OCI-LY7 (cell line): ENCODE results near the gene C3orf20. TPM values are rescaled to one million over a fixed set of nuclear protein-coding genes. Genes with fewer than 3 reads are reported as not detected.
A peak's percentile ranks its signal among the peaks of the same experiment; 100 is the strongest.

Experiments used
- BruUV-seq: library from RNA; stranded (reverse); fragments of 400-500 nt; replicated peaks from 2 replicates; lab custom pipeline; 2021; lab: Mats Ljungman, UMichigan
- CTCF ChIA-PET: fragments of 300-600 bp; sonication (Branson Sonifier 250); formaldehyde crosslinking; loops from one replicate; lab custom pipeline; 2022; ENCODE audit warnings: antibody characterized with exemption; ENCODE audit not compliant: unreplicated experiment; lab: Charles Lee
- POLR2A ChIA-PET: fragments of 300-600 bp; sonication (Branson Sonifier 250); formaldehyde crosslinking; loops from one replicate; lab custom pipeline; 2022; ENCODE audit warnings: antibody characterized with exemption; lab: Charles Lee
- DNase-seq: peaks from one replicate; pipeline ENCODE4 v3.0.0-alpha.2; 2015; ENCODE audit warnings: low spot score
- H2AFZ ChIP-seq: fragments of 200-600 bp; sonication (generic), shearing (Covaris generic); 2 replicates; pipeline ENCODE4 v1.6.1; 2014; ENCODE audit warnings: mild to moderate bottlenecking, antibody characterized with exemption, low read length, moderate library complexity
- H3K27ac ChIP-seq: fragments of 200-600 bp; sonication (generic); 2 replicates; pipeline ENCODE4 v1.5.1; 2014; ENCODE audit warnings: mixed run types, low read depth, mild to moderate bottlenecking, moderate library complexity, low read length, inconsistent platforms; ENCODE audit not compliant: poor library complexity, severe bottlenecking
- H3K36me3 ChIP-seq: fragments of 200-600 bp; sonication (generic); 2 replicates; pipeline ENCODE4 v1.6.1; 2014; ENCODE audit warnings: mild to moderate bottlenecking, antibody characterized with exemption, low read length, moderate library complexity, mixed read lengths; ENCODE audit not compliant: insufficient read depth
- H3K4me1 ChIP-seq: fragments of 200-600 bp; sonication (generic); 2 replicates; pipeline ENCODE4 v1.5.1; 2014; ENCODE audit warnings: mild to moderate bottlenecking, low read length; ENCODE audit not compliant: insufficient read depth, poor library complexity, severe bottlenecking
- H3K4me2 ChIP-seq: fragments of 200-600 bp; sonication (generic); 2 replicates; pipeline ENCODE4 v1.6.1; 2014; ENCODE audit warnings: mild to moderate bottlenecking, low read length
- H3K4me3 ChIP-seq: fragments of 200-600 bp; sonication (generic); 2 replicates; pipeline ENCODE4 v1.5.1; 2014; ENCODE audit warnings: mild to moderate bottlenecking, low read depth, low read length; ENCODE audit not compliant: poor library complexity, severe bottlenecking
- H3K79me2 ChIP-seq: fragments of 200-600 bp; sonication (generic); 2 replicates; pipeline ENCODE4 v1.6.1; 2016; ENCODE audit warnings: low read depth, mild to moderate bottlenecking, low read length, moderate library complexity, mixed read lengths; ENCODE audit not compliant: insufficient read depth
- H3K9me2 ChIP-seq: fragments of 200-600 bp; sonication (generic); 2 replicates; pipeline ENCODE4 v1.6.1; 2016; ENCODE audit warnings: mild to moderate bottlenecking, low read length, mixed read lengths; ENCODE audit not compliant: insufficient read depth
- H3K9me3 ChIP-seq: fragments of 200-600 bp; sonication (generic); 2 replicates; pipeline ENCODE4 v1.6.1; 2014; ENCODE audit warnings: mild to moderate bottlenecking, mixed run types, low read length, mixed read lengths
- H4K20me1 ChIP-seq: fragments of 200-600 bp; sonication (generic); 2 replicates; pipeline ENCODE4 v1.6.1; 2014; ENCODE audit warnings: mild to moderate bottlenecking, antibody characterized with exemption, low read length, moderate library complexity, mixed read lengths; ENCODE audit not compliant: insufficient read depth
- CTCF ChIP-seq: fragments of 200-600 bp; sonication (generic); conservative IDR thresholded peaks from 2 replicates; pipeline ENCODE4 v1.5.1; 2014; ENCODE audit warnings: mild to moderate bottlenecking, antibody characterized with exemption, low read length, moderate library complexity, mixed read lengths
- intact Hi-C: fragments of 100-400 bp; cut with micrococcal nuclease; formaldehyde crosslinking; loops from one replicate; pipeline ENCODE4 v1.10.0; 2022; ENCODE audit not compliant: unreplicated experiment
- total RNA-seq, 2 experiments: library from RNA; depleted of rRNA in 1 of 2; stranded (reverse); fragments of >200 nt in 1 of 2; shearing (Covaris generic) in 1 of 2; gene quantifications; 2 replicates each; pipeline ENCODE4 v1.2.3, GENCODE V29; 2014 to 2022

The C3orf20 gene
- total RNA-seq, 2 experiments from 2014 or later: 2.2 to 2.7 TPM

GRCh38 chr3:14689247-14689980 lies 14.5 kb downstream of the C3orf20 start:
- POLR2A ChIA-PET: interaction anchor here (0.9 to 2.8 kb wide), 7 partner anchors 10 to 92 kb away, joined by 3 to 9 read pairs (median 5); partner anchors contain the start of gene CCDC174
- Histone ChIP-seq H3K4me2 (peak overlapping the region; percentile 85), H4K20me1 (no peaks in the 10 kb centered on the region), H3K9me2 (no peaks in the 10 kb centered on the region), H3K27ac (peak overlapping the region; percentile 91), H3K4me1 (peaks cover 77% of the 10 kb centered on the region), H2AFZ (peak overlapping the region; percentile 28; the same call in 1 of the 2 replicates), H3K4me3 (peak overlapping the region; percentile 55), H3K9me3 (peaks cover 18% of the 10 kb centered on the region), H3K36me3 (peaks cover 19% of the 10 kb centered on the region; the same call in 1 of the 2 replicates), H3K79me2 (no peaks in the 10 kb centered on the region)
- CTCF ChIA-PET: interaction anchor here (0.5 kb wide), 1 partner anchor 354 kb away, joined by 5 read pairs; no protein-coding TSS in a partner anchor
- no peak for TF ChIP-seq CTCF
- BruUV-seq: TSS peak; percentile 82
- intact Hi-C loops: loop anchor here (5.0 to 10.0 kb wide), 5 partner anchors 73 to 1685 kb away; partner anchors contain the start of gene SLC6A6
- DNase-seq: peak; percentile 27

GRCh38 chr3:14691239-14691638 lies 16.3 kb downstream of the C3orf20 start:
- ChIA-PET CTCF (no interaction called here), POLR2A (interaction anchor here (0.6 to 2.4 kb wide), 6 partner anchors 11 to 90 kb away, joined by 3 to 8 read pairs (median 4); no protein-coding TSS in a partner anchor)
- H3K4me2 ChIP-seq: peak overlapping the region; percentile 85

More at GRCh38 chr3:14691239-14691638, 16.3 kb downstream of the C3orf20 start:
- peaks cover 18% of the 10 kb centered on the region for H3K9me3 ChIP-seq
- H2AFZ ChIP-seq: peak overlapping the region; percentile 51; the same call in 1 of the 2 replicates
- H3K9me2 ChIP-seq: no peaks in the 10 kb centered on the region
- peak overlapping the region; percentile 33 for H3K4me3 ChIP-seq
- H3K27ac ChIP-seq: peak overlapping the region; percentile 91
- intact Hi-C loops: no loop called here
- H4K20me1 ChIP-seq: no peaks in the 10 kb centered on the region
- BruUV-seq: no TSS peak
- H3K4me1 ChIP-seq: peaks cover 60% of the 10 kb centered on the region
- TF ChIP-seq CTCF: no peak
- H3K36me3 ChIP-seq: peaks cover 19% of the 10 kb centered on the region; the same call in 1 of the 2 replicates
- peak; percentile 31 for DNase-seq
- H3K79me2 ChIP-seq: no peaks in the 10 kb centered on the region
